ENCODE results near the gene AGAP1. TPM values are rescaled to one million over a fixed set of nuclear protein-coding genes. Genes with fewer than 3 reads are reported as not detected.

AGAP1 gene
- total RNA-seq, 1 donor from 2014 or later = 20.4 TPM

GRCh38 chr2:235630718-235631296, 137.0 kb downstream of the AGAP1 start:
- H3K27ac Mint-ChIP-seq = no peak overlapping the region
- no peaks in the 10 kb centered on the region for H3K27me3 Mint-ChIP-seq (ENCODE audit: insufficient read depth, low read depth)

GRCh38 chr2:235634435-235635158, 140.8 kb downstream of the AGAP1 start:
- Mint-ChIP-seq H3K4me3 (no peak overlapping the region), H3K36me3 (peaks cover 10% of the 10 kb centered on the region), H3K27ac (no peak overlapping the region), H3K4me1 (peaks cover 29% of the 10 kb centered on the region), H3K9me3 (peaks cover 6% of the 10 kb centered on the region), H3K27me3 (ENCODE audit: insufficient read depth, low read depth) (no peaks in the 10 kb centered on the region)
- H4K20me1 ChIP-seq (ENCODE audit: low read depth) = peaks cover 38% of the 10 kb centered on the region
- H2AFZ ChIP-seq (replicated peaks) = no peak overlapping the region
- H3K36me3 ChIP-seq = no peaks in the 10 kb centered on the region
- no peak overlapping the region for H3K4me3 ChIP-seq
- no peak overlapping the region for H3K27ac ChIP-seq
- DNase-seq (ENCODE audit: low spot score) = no peak
- no peaks in the 10 kb centered on the region for H3K27me3 ChIP-seq
- H3K4me1 ChIP-seq = peaks cover 16% of the 10 kb centered on the region
- H3K4me2 ChIP-seq = no peak overlapping the region
- H3K9ac ChIP-seq = no peak overlapping the region
- peaks cover 29% of the 10 kb centered on the region for H3K79me2 ChIP-seq (ENCODE audit: low read depth)
- TF ChIP-seq EZH2 (IDR thresholded peaks at IDR 0.05) (no peak), EZH2phosphoT487 (IDR thresholded peaks at IDR 0.05) (no peak), CTCF (IDR thresholded peaks at IDR 0.05) (no peak)
- no peaks in the 10 kb centered on the region for H3F3A ChIP-seq (ENCODE audit: low read depth)
- no peaks in the 10 kb centered on the region for H3K9me3 ChIP-seq (ENCODE audit: low read depth)

More at GRCh38 chr2:235630718-235631296, 137.0 kb downstream of the AGAP1 start:
- H3K9me3 ChIP-seq (ENCODE audit: low read depth) = no peaks in the 10 kb centered on the region
- Mint-ChIP-seq H3K36me3 (peaks cover 5% of the 10 kb centered on the region), H3K4me1 (peaks cover 15% of the 10 kb centered on the region), H3K4me3 (no peak overlapping the region), H3K9me3 (peaks cover 6% of the 10 kb centered on the region)
- H3K4me1 ChIP-seq = no peaks in the 10 kb centered on the region
- H4K20me1 ChIP-seq (ENCODE audit: low read depth) = peaks cover 48% of the 10 kb centered on the region
- no peak for TF ChIP-seq EZH2 (IDR thresholded peaks at IDR 0.05)
- TF ChIP-seq EZH2phosphoT487 (IDR thresholded peaks at IDR 0.05) = no peak
- no peak for TF ChIP-seq CTCF (IDR thresholded peaks at IDR 0.05)
- DNase-seq (ENCODE audit: low spot score) = no peak
- H3K4me3 ChIP-seq = no peak overlapping the region
- no peak overlapping the region for H3K9ac ChIP-seq
- no peaks in the 10 kb centered on the region for H3F3A ChIP-seq (ENCODE audit: low read depth)
- H2AFZ ChIP-seq (replicated peaks) = no peak overlapping the region
- peaks cover 51% of the 10 kb centered on the region for H3K79me2 ChIP-seq (ENCODE audit: low read depth)
- H3K4me2 ChIP-seq = no peak overlapping the region
- H3K27ac ChIP-seq = no peak overlapping the region
- H3K36me3 ChIP-seq = no peaks in the 10 kb centered on the region
- H3K27me3 ChIP-seq = no peaks in the 10 kb centered on the region

- H3K27me3 ChIP-seq = no peaks in the 10 kb centered on the region
- no peaks in the 10 kb centered on the region for H3K27me3 Mint-ChIP-seq (ENCODE audit: insufficient read depth, low read depth)
- H3K4me2 ChIP-seq = no peak overlapping the region
- peak overlapping the region; percentile 29 for H3K27ac Mint-ChIP-seq
- H3K9me3 Mint-ChIP-seq = peaks cover 6% of the 10 kb centered on the region
- peaks cover 38% of the 10 kb centered on the region for H3K4me1 Mint-ChIP-seq
- no peak for DNase-seq (ENCODE audit: low spot score)
- H3F3A ChIP-seq (ENCODE audit: low read depth) = no peaks in the 10 kb centered on the region
- no peak overlapping the region for H3K4me3 ChIP-seq
- H4K20me1 ChIP-seq (ENCODE audit: low read depth) = peaks cover 40% of the 10 kb centered on the region
- peaks cover 26% of the 10 kb centered on the region for H3K79me2 ChIP-seq (ENCODE audit: low read depth)
- peaks cover 34% of the 10 kb centered on the region for H3K4me1 ChIP-seq
- H3K9me3 ChIP-seq (ENCODE audit: low read depth) = no peaks in the 10 kb centered on the region
- no peak overlapping the region for H3K4me3 Mint-ChIP-seq
- H3K27ac ChIP-seq = no peak overlapping the region
- H3K9ac ChIP-seq = no peak overlapping the region
- H3K36me3 ChIP-seq = no peaks in the 10 kb centered on the region
- TF ChIP-seq EZH2 (IDR thresholded peaks at IDR 0.05) = no peak
- peaks cover 10% of the 10 kb centered on the region for H3K36me3 Mint-ChIP-seq
- H2AFZ ChIP-seq (replicated peaks) = no peak overlapping the region
Measured at GRCh38 chr2:235636546-235636945, 142.7 kb downstream of the AGAP1 start.

GRCh38 chr2:235637896-235638295, 144.1 kb downstream of the AGAP1 start:
- H3F3A ChIP-seq (ENCODE audit: low read depth) = no peaks in the 10 kb centered on the region
- H2AFZ ChIP-seq (replicated peaks) = no peak overlapping the region
- H4K20me1 ChIP-seq (ENCODE audit: low read depth) = peaks cover 52% of the 10 kb centered on the region
- no peak for TF ChIP-seq EZH2phosphoT487 (IDR thresholded peaks at IDR 0.05)
- TF ChIP-seq EZH2 (IDR thresholded peaks at IDR 0.05) = no peak
- TF ChIP-seq CTCF (IDR thresholded peaks at IDR 0.05) = no peak
- H3K4me2 ChIP-seq = no peak overlapping the region
- Mint-ChIP-seq H3K9me3 (peaks cover 2% of the 10 kb centered on the region), H3K36me3 (peaks cover 7% of the 10 kb centered on the region), H3K27ac (no peak overlapping the region), H3K27me3 (ENCODE audit: insufficient read depth, low read depth) (no peaks in the 10 kb centered on the region), H3K4me1 (peaks cover 44% of the 10 kb centered on the region), H3K4me3 (no peak overlapping the region)
- H3K27me3 ChIP-seq = no peaks in the 10 kb centered on the region
- peaks cover 28% of the 10 kb centered on the region for H3K79me2 ChIP-seq (ENCODE audit: low read depth)
- H3K9ac ChIP-seq = no peak overlapping the region
- no peaks in the 10 kb centered on the region for H3K9me3 ChIP-seq (ENCODE audit: low read depth)
- H3K4me3 ChIP-seq = no peak overlapping the region
- DNase-seq (ENCODE audit: low spot score) = no peak
- H3K27ac ChIP-seq = no peak overlapping the region
- peaks cover 44% of the 10 kb centered on the region for H3K4me1 ChIP-seq
- H3K36me3 ChIP-seq = no peaks in the 10 kb centered on the region

Measured in neural progenitor cell (in vitro differentiated cells).